ENCODE results near the gene KCNMB2. TPM values are rescaled to one million over a fixed set of nuclear protein-coding genes. Genes with fewer than 3 reads are reported as not detected.
"Not testable (repeated sequence)": the region's sequence is repeated elsewhere in the genome, so short reads cannot be mapped to it uniquely, and the experiment has no call there.

Gene KCNMB2
- total RNA-seq, 5 donors from 2014 or later (not counting 1 experiment from before 2014, with no cell fraction given), result not detected

DNA sequence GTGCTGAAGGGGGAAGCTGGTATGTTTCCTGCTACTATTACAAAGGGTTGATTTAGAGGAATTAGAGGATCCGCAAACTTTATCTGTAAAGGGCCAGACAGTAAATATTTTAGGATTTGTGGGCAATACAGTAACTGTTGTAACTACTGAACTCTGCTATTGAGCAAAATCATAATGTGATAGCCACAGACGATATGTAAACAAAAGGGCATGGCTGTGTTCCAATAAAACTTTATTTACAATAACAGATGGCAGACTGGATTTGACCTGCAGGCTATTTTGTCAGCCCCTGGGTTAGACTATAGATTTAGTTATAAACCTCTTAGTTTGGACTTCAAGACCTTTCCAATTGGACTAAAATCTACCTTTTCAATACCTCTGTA, 27.8 kb upstream of the KCNMB2 start:
- DNase-seq (no peak), ATAC-seq (replicated peaks in 1 of 4) (no peak)
- Mint-ChIP-seq H3K9me3 (no peaks in the 10 kb centered on the region), H3K4me3 (no peak overlapping the region), H3K27me3 (peaks cover 2 to 4% of the 10 kb centered on the region in 2 donors), H3K36me3 (no peaks in the 10 kb centered on the region), H3K27ac (no peak overlapping the region), H3K4me1 (no peaks in the 10 kb centered on the region)
- ChIA-PET CTCF (no interaction called here), POLR2A (interaction anchor here in 1 of 2 donors (0.6 kb wide), 1 partner anchor 8 kb away, joined by 3 read pairs; no protein-coding TSS in a partner anchor)
- Histone ChIP-seq H3K4me3 (ENCODE audit: control insufficient read depth in 1 of 2, extremely low read depth in 1 of 2, low read length in 1 of 2) (no peak overlapping the region), H3K36me3 (ENCODE audit: control insufficient read depth in 2 of 2, extremely low read depth in 1 of 2, insufficient read depth in 1 of 2, low read length in 1 of 2) (no peaks in the 10 kb centered on the region), H3K27ac (ENCODE audit: low read length) (no peak overlapping the region), H3K9me3 (no peaks in the 10 kb centered on the region), H3K27me3 (replicated peaks in 1 of 2; ENCODE audit: control insufficient read depth in 2 of 2, extremely low read depth in 1 of 2, insufficient read depth in 2 of 2, low read length in 1 of 2) (no peaks in the 10 kb centered on the region), H3K4me1 (ENCODE audit: control insufficient read depth in 1 of 2, extremely low read depth in 1 of 2, insufficient read depth in 2 of 2, low read length in 2 of 2) (no peaks in the 10 kb centered on the region)
- 100% methylated on average over 1 of the region's 2 CpGs for WGBS (ENCODE audit: insufficient coverage)

- H3K9me3 ChIP-seq, result no peaks in the 10 kb centered on the region
- no peak for DNase-seq
- ChIA-PET POLR2A (no interaction called here), CTCF (no interaction called here)
- Mint-ChIP-seq H3K36me3 (no peaks in the 10 kb centered on the region), H3K27me3 (peaks cover 0 to 2% of the 10 kb centered on the region in 2 donors), H3K4me1 (no peaks in the 10 kb centered on the region), H3K4me3 (no peak overlapping the region), H3K27ac (no peak overlapping the region), H3K9me3 (no peaks in the 10 kb centered on the region)
- peaks cover 0 to 3% of the 10 kb centered on the region in 2 experiments for H3K27me3 ChIP-seq (replicated peaks in 1 of 2; ENCODE audit: control insufficient read depth in 2 of 2, extremely low read depth in 1 of 2, insufficient read depth in 2 of 2, low read length in 1 of 2)
- no peaks in the 10 kb centered on the region for H3K36me3 ChIP-seq (ENCODE audit: control insufficient read depth in 2 of 2, extremely low read depth in 1 of 2, insufficient read depth in 1 of 2, low read length in 1 of 2)
- no peaks in the 10 kb centered on the region for H3K4me1 ChIP-seq (ENCODE audit: control insufficient read depth in 1 of 2, extremely low read depth in 1 of 2, insufficient read depth in 2 of 2, low read length in 2 of 2)
- H3K4me3 ChIP-seq (ENCODE audit: control insufficient read depth in 1 of 2, extremely low read depth in 1 of 2, low read length in 1 of 2), result no peak overlapping the region
- no peak for ATAC-seq (replicated peaks in 1 of 4)
- H3K27ac ChIP-seq (ENCODE audit: low read length), result no peak overlapping the region
Observed at GRCh38 chr3:178510496-178510895, 25.7 kb upstream of the KCNMB2 start.

GRCh38 chr3:178512647-178513046, 23.6 kb upstream of the KCNMB2 start:
- no peak overlapping the region for H3K4me3 Mint-ChIP-seq
- ATAC-seq (replicated peaks in 1 of 4) (no peak), DNase-seq (no peak)
- Histone ChIP-seq H3K36me3 (ENCODE audit: control insufficient read depth in 2 of 2, extremely low read depth in 1 of 2, insufficient read depth in 1 of 2, low read length in 1 of 2) (no peaks in the 10 kb centered on the region), H3K27me3 (replicated peaks in 1 of 2; ENCODE audit: control insufficient read depth in 2 of 2, extremely low read depth in 1 of 2, insufficient read depth in 2 of 2, low read length in 1 of 2) (peaks cover 0 to 3% of the 10 kb centered on the region in 2 experiments), H3K27ac (ENCODE audit: low read length) (no peak overlapping the region), H3K4me3 (ENCODE audit: control insufficient read depth in 1 of 2, extremely low read depth in 1 of 2, low read length in 1 of 2) (no peak overlapping the region), H3K4me1 (ENCODE audit: control insufficient read depth in 1 of 2, extremely low read depth in 1 of 2, insufficient read depth in 2 of 2, low read length in 2 of 2) (no peaks in the 10 kb centered on the region), H3K9me3 (no peaks in the 10 kb centered on the region)
- no peaks in the 10 kb centered on the region for H3K27me3 Mint-ChIP-seq
- no peaks in the 10 kb centered on the region for H3K4me1 Mint-ChIP-seq
- no peaks in the 10 kb centered on the region for H3K36me3 Mint-ChIP-seq
- WGBS (ENCODE audit: insufficient coverage), result no CpG with 5 or more reads among the region's 5 CpGs
- H3K27ac Mint-ChIP-seq, result no peak overlapping the region
- CTCF ChIA-PET, result no interaction called here
- H3K9me3 Mint-ChIP-seq, result no peaks in the 10 kb centered on the region
- POLR2A ChIA-PET, result no interaction called here

DNA sequence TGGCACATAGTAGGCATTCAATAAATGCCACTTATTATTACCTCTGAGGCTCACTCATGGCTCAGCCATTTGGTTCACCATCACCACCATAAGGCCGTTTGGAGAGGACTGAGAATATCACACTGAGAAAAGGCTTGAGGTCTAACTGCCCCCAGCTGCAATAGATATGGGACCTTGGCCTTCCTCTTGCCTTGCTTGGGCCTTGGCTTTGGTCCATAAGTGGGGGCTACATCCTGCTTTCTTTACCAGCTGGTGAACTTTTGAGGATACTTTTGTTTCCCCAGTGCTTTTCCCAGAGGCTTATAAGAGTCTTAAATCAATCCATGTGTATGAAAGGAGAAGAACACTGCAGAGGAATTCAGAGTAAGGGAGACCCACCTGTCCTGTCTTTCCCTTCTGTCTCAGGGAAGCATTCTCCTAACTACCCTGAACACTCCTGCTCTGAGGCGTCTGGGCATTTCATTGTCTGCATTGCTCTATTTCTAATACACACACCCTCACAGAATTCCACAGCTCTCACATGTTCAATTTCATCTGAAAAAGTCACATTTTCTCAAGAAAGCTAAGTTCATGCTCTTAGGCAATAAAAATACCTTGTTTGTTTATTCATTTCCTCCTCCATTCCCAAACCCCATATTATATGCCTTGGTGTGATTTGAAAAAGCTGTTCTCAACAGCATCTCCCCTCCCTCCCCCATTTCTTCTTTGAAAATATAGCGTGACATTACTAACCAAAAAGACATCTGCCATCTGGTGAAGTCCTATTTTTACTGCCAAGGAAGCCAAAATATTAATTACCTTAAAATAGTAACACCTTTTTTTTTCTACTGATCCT, 22.5 kb upstream of the KCNMB2 start:
- 70% methylated on average over 2 of the region's 3 CpGs for WGBS (ENCODE audit: insufficient coverage)
- ATAC-seq (replicated peaks in 1 of 4) (no peak), DNase-seq (no peak)
- no peaks in the 10 kb centered on the region for H3K36me3 ChIP-seq (ENCODE audit: control insufficient read depth in 2 of 2, extremely low read depth in 1 of 2, insufficient read depth in 1 of 2, low read length in 1 of 2)
- ChIA-PET CTCF (no interaction called here), POLR2A (no interaction called here)
- peaks cover 0 to 3% of the 10 kb centered on the region in 2 experiments for H3K27me3 ChIP-seq (replicated peaks in 1 of 2; ENCODE audit: control insufficient read depth in 2 of 2, extremely low read depth in 1 of 2, insufficient read depth in 2 of 2, low read length in 1 of 2)
- Mint-ChIP-seq H3K4me1 (no peaks in the 10 kb centered on the region), H3K36me3 (no peaks in the 10 kb centered on the region), H3K27ac (no peak overlapping the region), H3K4me3 (no peak overlapping the region), H3K27me3 (no peaks in the 10 kb centered on the region), H3K9me3 (no peaks in the 10 kb centered on the region)
- H3K4me1 ChIP-seq (ENCODE audit: control insufficient read depth in 1 of 2, extremely low read depth in 1 of 2, insufficient read depth in 2 of 2, low read length in 2 of 2), result no peaks in the 10 kb centered on the region
- H3K27ac ChIP-seq (ENCODE audit: low read length), result no peak overlapping the region
- H3K4me3 ChIP-seq (ENCODE audit: control insufficient read depth in 1 of 2, extremely low read depth in 1 of 2, low read length in 1 of 2), result no peak overlapping the region
- H3K9me3 ChIP-seq, result no peaks in the 10 kb centered on the region

GRCh38 chr3:178514401-178514800, 21.8 kb upstream of the KCNMB2 start:
- H3K27ac Mint-ChIP-seq, result no peak overlapping the region
- no peak overlapping the region for H3K4me3 Mint-ChIP-seq
- no peak overlapping the region for H3K27ac ChIP-seq (ENCODE audit: low read length)
- H3K36me3 ChIP-seq (ENCODE audit: control insufficient read depth in 2 of 2, extremely low read depth in 1 of 2, insufficient read depth in 1 of 2, low read length in 1 of 2), result no peaks in the 10 kb centered on the region
- H3K4me1 Mint-ChIP-seq, result no peaks in the 10 kb centered on the region
- no peaks in the 10 kb centered on the region for H3K4me1 ChIP-seq (ENCODE audit: control insufficient read depth in 1 of 2, extremely low read depth in 1 of 2, insufficient read depth in 2 of 2, low read length in 2 of 2)
- ChIA-PET CTCF (no interaction called here), POLR2A (no interaction called here)
- ATAC-seq (replicated peaks in 1 of 4), result no peak
- no peaks in the 10 kb centered on the region for H3K9me3 ChIP-seq
- WGBS (ENCODE audit: insufficient coverage), result 100% methylated on average over 1 of the region's 2 CpGs
- DNase-seq, result no peak
- H3K9me3 Mint-ChIP-seq, result no peaks in the 10 kb centered on the region
- H3K4me3 ChIP-seq (ENCODE audit: control insufficient read depth in 1 of 2, extremely low read depth in 1 of 2, low read length in 1 of 2), result no peak overlapping the region
- peaks cover 0 to 3% of the 10 kb centered on the region in 2 experiments for H3K27me3 ChIP-seq (replicated peaks in 1 of 2; ENCODE audit: control insufficient read depth in 2 of 2, extremely low read depth in 1 of 2, insufficient read depth in 2 of 2, low read length in 1 of 2)
- no peaks in the 10 kb centered on the region for H3K27me3 Mint-ChIP-seq
- no peaks in the 10 kb centered on the region for H3K36me3 Mint-ChIP-seq

GRCh38 chr3:178515076-178515744, 21.0 kb upstream of the KCNMB2 start:
- POLR2A ChIA-PET; CTCF ChIA-PET; H3K4me1 ChIP-seq (ENCODE audit: control insufficient read depth in 1 of 2, extremely low read depth in 1 of 2, insufficient read depth in 2 of 2, low read length in 2 of 2): not testable (repeated sequence)

More at GRCh38 chr3:178515076-178515744, 21.0 kb upstream of the KCNMB2 start:
- DNase-seq; H3K27me3 Mint-ChIP-seq; H3K27ac ChIP-seq (ENCODE audit: low read length); H3K4me1 Mint-ChIP-seq; H3K27ac Mint-ChIP-seq; H3K27me3 ChIP-seq (replicated peaks in 1 of 2; ENCODE audit: control insufficient read depth in 2 of 2, extremely low read depth in 1 of 2, insufficient read depth in 2 of 2, low read length in 1 of 2); H3K4me3 Mint-ChIP-seq; H3K4me3 ChIP-seq (ENCODE audit: control insufficient read depth in 1 of 2, extremely low read depth in 1 of 2, low read length in 1 of 2); H3K36me3 ChIP-seq (ENCODE audit: control insufficient read depth in 2 of 2, extremely low read depth in 1 of 2, insufficient read depth in 1 of 2, low read length in 1 of 2); ATAC-seq (replicated peaks in 1 of 4); H3K9me3 Mint-ChIP-seq; H3K36me3 Mint-ChIP-seq; H3K9me3 ChIP-seq: not testable (repeated sequence)
- no CpG with 5 or more reads among the region's 6 CpGs for WGBS (ENCODE audit: insufficient coverage)
